Endodermal cell (in vitro differentiated cells): Measurements from ENCODE around the gene HSPA1B. TPM values are rescaled to one million over a fixed set of nuclear protein-coding genes. Genes with fewer than 3 reads are reported as not detected.
"Not testable (repeated sequence)": the region's sequence is repeated elsewhere in the genome, so short reads cannot be mapped to it uniquely, and the experiment has no call there.

Experiments used
- DNase-seq: peaks from one replicate; pipeline ENCODE4 v3.0.0-alpha.2; 2017
- H3K27ac ChIP-seq: 2 replicates; pipeline ENCODE4 v1.5.1; 2013; ENCODE audit warnings: mild to moderate bottlenecking, low read depth, low read length, moderate library complexity
- H3K27me3 ChIP-seq: 2 replicates; pipeline ENCODE4 v1.6.1; 2013; ENCODE audit warnings: mild to moderate bottlenecking, low read length, moderate library complexity; ENCODE audit not compliant: insufficient read depth, control insufficient read depth, poor library complexity, severe bottlenecking
- H3K36me3 ChIP-seq: 2 replicates; pipeline ENCODE4 v1.7.0; 2013; ENCODE audit warnings: mild to moderate bottlenecking, low read length, moderate library complexity; ENCODE audit not compliant: control insufficient read depth, insufficient read depth
- H3K4me1 ChIP-seq: one replicate; pipeline ENCODE4 v1.7.0; 2013; ENCODE audit warnings: low read length; ENCODE audit not compliant: control insufficient read depth, insufficient read depth
- H3K4me3 ChIP-seq: 2 replicates; pipeline ENCODE4 v1.5.1; 2013; ENCODE audit warnings: mild to moderate bottlenecking, low read length, moderate library complexity
- H3K9ac ChIP-seq: 2 replicates; pipeline ENCODE4 v1.6.1; 2013; ENCODE audit warnings: mild to moderate bottlenecking, low read length, moderate library complexity; ENCODE audit not compliant: poor library complexity, severe bottlenecking; ENCODE audit errors: extremely low read depth
- H3K9me3 ChIP-seq: 2 replicates; pipeline ENCODE4 v1.6.1; 2013; ENCODE audit warnings: mild to moderate bottlenecking, low read length, moderate library complexity; ENCODE audit not compliant: control insufficient read depth
- H3K27ac Mint-ChIP-seq: 2 replicates; pipeline ENCODE4 v1.8.0; 2020; ENCODE audit warnings: mixed read lengths
- H3K27me3 Mint-ChIP-seq: 2 replicates; pipeline ENCODE4 v1.8.0; 2021; ENCODE audit warnings: mild to moderate bottlenecking, mixed read lengths; ENCODE audit not compliant: insufficient read depth
- H3K36me3 Mint-ChIP-seq: 2 replicates; pipeline ENCODE4 v1.8.0; 2020; ENCODE audit warnings: low read depth, mixed read lengths
- H3K4me1 Mint-ChIP-seq: 2 replicates; pipeline ENCODE4 v1.8.0; 2020; ENCODE audit warnings: mixed read lengths
- H3K4me3 Mint-ChIP-seq: 2 replicates; pipeline ENCODE4 v1.8.0; 2020; ENCODE audit warnings: mild to moderate bottlenecking, moderate library complexity, mixed read lengths
- H3K9me3 Mint-ChIP-seq: 2 replicates; pipeline ENCODE4 v1.8.0; 2020; ENCODE audit warnings: mild to moderate bottlenecking, mixed read lengths
- CTCF ChIP-seq: fragments of 200-600 bp; sonication (generic); conservative IDR thresholded peaks from 2 replicates; pipeline ENCODE4 v1.5.0; 2021; ENCODE audit warnings: antibody characterized with exemption, mild to moderate bottlenecking
- WGBS, 2 experiments: methylation state at CpG; one replicate each; pipeline versions ENCODE4 v1.1.5 to v1.1.7; 2013; ENCODE audit warnings: missing lambda C conversion rate in 2 of 2, mixed read lengths in 1 of 2; ENCODE audit not compliant: insufficient coverage in 1 of 2, insufficient read length in 1 of 2; 5-methylcytosine and 5-hydroxymethylcytosine counted together
- total RNA-seq, 2 donors: library from RNA; stranded (reverse); fragmentation: NEBNext Ultra II Directional in 1 of 2; extraction: Animal tissue kit (Norgen Biotek cat#: 25700) in 1 of 2; gene quantifications; 2 replicates in 1 of 2; 3 replicates in 1 of 2; pipeline ENCODE4 v1.2.1, GENCODE V29; 2021

HSPA1B gene
- total RNA-seq, 2 donors from 2014 or later: 61.8 to 83.9 TPM

DNA sequence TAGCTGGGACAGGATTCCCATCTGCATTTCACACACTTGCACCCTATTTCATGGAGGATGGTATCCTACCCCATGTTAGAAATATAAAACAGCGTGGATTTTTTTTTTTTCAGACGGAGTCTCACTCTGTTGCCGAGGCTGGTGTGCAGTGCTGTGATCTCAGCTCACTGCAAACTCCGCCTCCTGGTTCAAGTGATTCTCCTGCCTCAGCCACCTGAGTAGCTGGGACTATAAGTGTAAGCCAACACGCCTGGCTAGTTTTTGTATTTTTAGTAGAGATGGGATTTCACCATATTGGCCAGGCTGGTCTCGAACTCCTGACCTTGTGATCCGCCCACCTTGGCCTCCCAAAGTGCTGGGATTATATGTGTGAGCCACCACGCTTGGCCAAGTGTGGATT is 30.2 kb downstream of the HSPA1B start:
- H3K27ac Mint-ChIP-seq, H3K27me3 Mint-ChIP-seq, H3K4me3 ChIP-seq, H3K4me1 ChIP-seq, DNase-seq, H3K27ac ChIP-seq, H3K9me3 ChIP-seq, H3K27me3 ChIP-seq, H3K9ac ChIP-seq, H3K4me3 Mint-ChIP-seq: not testable (repeated sequence)
- WGBS, 2 experiments: 93 to 99% methylated on average over 8 of the region's 8 CpGs
- H3K36me3 ChIP-seq: peaks cover 40% of the 10 kb centered on the region
- Mint-ChIP-seq H3K9me3 (peaks cover 17% of the 10 kb centered on the region), H3K4me1 (peaks cover 10% of the 10 kb centered on the region), H3K36me3 (peaks cover 42% of the 10 kb centered on the region)

DNA sequence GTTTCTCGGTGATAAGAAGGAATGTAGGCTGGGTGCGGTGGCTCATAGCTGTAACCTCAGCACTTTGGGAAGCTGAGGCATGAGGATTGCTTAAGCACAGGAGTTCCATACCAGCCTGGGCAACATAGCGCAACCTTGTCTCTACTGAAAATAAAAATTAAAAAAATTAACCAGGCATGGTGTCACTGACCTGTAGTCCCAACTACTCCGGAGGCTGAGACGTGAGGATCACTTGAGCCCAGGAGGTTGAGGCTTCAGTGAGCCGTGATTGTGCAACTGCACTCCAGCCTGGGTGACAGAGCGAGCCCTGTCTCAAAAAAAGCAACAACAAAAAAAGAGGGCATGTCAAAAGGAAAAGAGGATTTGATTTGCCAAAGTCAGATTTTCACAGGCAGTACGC is 31.2 kb downstream of the HSPA1B start:
- TF ChIP-seq CTCF: no peak
- Histone ChIP-seq H3K9me3 (peaks cover 5% of the 10 kb centered on the region), H3K27me3 (no peaks in the 10 kb centered on the region), H3K4me1 (no peaks in the 10 kb centered on the region), H3K27ac (no peak overlapping the region), H3K4me3 (no peak overlapping the region), H3K36me3 (peaks cover 40% of the 10 kb centered on the region), H3K9ac (no peak overlapping the region)
- Mint-ChIP-seq H3K4me3 (no peak overlapping the region), H3K9me3 (peaks cover 12% of the 10 kb centered on the region), H3K27me3 (peaks cover 2% of the 10 kb centered on the region), H3K27ac (no peak overlapping the region), H3K36me3 (peaks cover 39% of the 10 kb centered on the region), H3K4me1 (peaks cover 10% of the 10 kb centered on the region)
- no peak for DNase-seq
- 90 to 97% methylated on average over 6 to 8 of the region's 8 CpGs for WGBS, 2 experiments

- H3K9me3 ChIP-seq: peaks cover 5% of the 10 kb centered on the region
- no peak overlapping the region for H3K9ac ChIP-seq
- no peak for TF ChIP-seq CTCF
- no peak for DNase-seq
- no peak overlapping the region for H3K27ac ChIP-seq
- H3K4me1 ChIP-seq: no peaks in the 10 kb centered on the region
- no peak overlapping the region for H3K4me3 Mint-ChIP-seq
- WGBS, 2 experiments: 93% methylated on average over 11 of the region's 11 CpGs
- H3K27ac Mint-ChIP-seq: no peak overlapping the region
- H3K4me3 ChIP-seq: no peak overlapping the region
- peaks cover 14% of the 10 kb centered on the region for H3K4me1 Mint-ChIP-seq
- H3K36me3 Mint-ChIP-seq: peaks cover 39% of the 10 kb centered on the region
- H3K27me3 Mint-ChIP-seq: peaks cover 2% of the 10 kb centered on the region
- peaks cover 40% of the 10 kb centered on the region for H3K36me3 ChIP-seq
- H3K9me3 Mint-ChIP-seq: peaks cover 10% of the 10 kb centered on the region
- no peaks in the 10 kb centered on the region for H3K27me3 ChIP-seq
Measured at GRCh38 chr6:31859923-31860322, 32.4 kb downstream of the HSPA1B start.

GRCh38 chr6:31860349-31860748 is 32.8 kb downstream of the HSPA1B start:
- 95% methylated on average over 8 to 13 of the region's 13 CpGs for WGBS, 2 experiments
- peaks cover 14% of the 10 kb centered on the region for H3K4me1 Mint-ChIP-seq

More at GRCh38 chr6:31860349-31860748, 32.8 kb downstream of the HSPA1B start:
- H3K27me3 Mint-ChIP-seq: peaks cover 2% of the 10 kb centered on the region
- H3K27me3 ChIP-seq: no peaks in the 10 kb centered on the region
- no peak overlapping the region for H3K27ac Mint-ChIP-seq
- peaks cover 37% of the 10 kb centered on the region for H3K36me3 ChIP-seq
- no peak for TF ChIP-seq CTCF
- peaks cover 6% of the 10 kb centered on the region for H3K9me3 Mint-ChIP-seq
- H3K9ac ChIP-seq: no peak overlapping the region
- H3K9me3 ChIP-seq: peaks cover 2% of the 10 kb centered on the region
- H3K4me3 Mint-ChIP-seq: no peak overlapping the region
- no peak for DNase-seq
- no peak overlapping the region for H3K4me3 ChIP-seq
- H3K27ac ChIP-seq: no peak overlapping the region
- no peaks in the 10 kb centered on the region for H3K4me1 ChIP-seq
- H3K36me3 Mint-ChIP-seq: peaks cover 36% of the 10 kb centered on the region
